ENCODE results near the gene TAS2R39. TPM values are rescaled to one million over a fixed set of nuclear protein-coding genes. Genes with fewer than 3 reads are reported as not detected.

The TAS2R39 gene
- total and polyA plus RNA-seq, 2 experiments from 2014 or later: 0.21 TPM; not detected in 1

DNA sequence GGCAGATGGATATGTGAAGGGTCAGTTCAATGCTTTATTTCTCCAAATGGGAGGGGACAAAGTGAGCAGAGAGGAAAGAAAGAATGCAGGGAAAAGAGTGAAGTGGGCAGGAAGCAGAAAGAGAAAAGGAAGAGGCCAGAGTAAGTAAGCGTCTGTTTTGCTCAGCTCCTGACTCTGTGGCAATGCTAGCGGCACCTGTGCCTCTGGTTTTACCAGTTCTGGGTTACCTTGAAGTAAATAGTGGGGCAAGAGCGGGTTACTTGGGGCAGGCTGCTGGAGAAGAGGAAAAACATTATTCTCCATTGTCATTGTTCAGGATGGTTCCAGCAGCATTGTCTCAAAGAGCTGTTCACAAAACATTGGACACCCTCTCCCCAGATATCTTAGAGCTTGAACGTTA lies 40.6 kb downstream of the TAS2R39 start:
- Mint-ChIP-seq H3K9me3 (no peaks in the 10 kb centered on the region), H3K27ac (no peak overlapping the region), H3K4me3 (no peak overlapping the region), H3K4me1 (peaks cover 2% of the 10 kb centered on the region; the same call in 2 of the 3 replicates), H3K36me3 (ENCODE audit: low read depth) (no peaks in the 10 kb centered on the region), H3K27me3 (ENCODE audit: insufficient read depth, low read depth, poor library complexity) (no peaks in the 10 kb centered on the region)
- TF ChIP-seq POLR2AphosphoS5 (IDR thresholded peaks at IDR 0.05; ENCODE audit: low read depth): no peak
- no peak for TF ChIP-seq ZNF114 (CRISPR knock-in tag; IDR thresholded peaks at IDR 0.05)
- TF ChIP-seq JUNB (IDR thresholded peaks at IDR 0.05; ENCODE audit: unreplicated experiment): no peak
- TF ChIP-seq STAT1 (IDR thresholded peaks at IDR 0.05; ENCODE audit: unreplicated experiment): no peak
- TF ChIP-seq EZH2 (IDR thresholded peaks at IDR 0.05; ENCODE audit: low read depth, unreplicated experiment): no peak
- TF ChIP-seq, protein P1, sequence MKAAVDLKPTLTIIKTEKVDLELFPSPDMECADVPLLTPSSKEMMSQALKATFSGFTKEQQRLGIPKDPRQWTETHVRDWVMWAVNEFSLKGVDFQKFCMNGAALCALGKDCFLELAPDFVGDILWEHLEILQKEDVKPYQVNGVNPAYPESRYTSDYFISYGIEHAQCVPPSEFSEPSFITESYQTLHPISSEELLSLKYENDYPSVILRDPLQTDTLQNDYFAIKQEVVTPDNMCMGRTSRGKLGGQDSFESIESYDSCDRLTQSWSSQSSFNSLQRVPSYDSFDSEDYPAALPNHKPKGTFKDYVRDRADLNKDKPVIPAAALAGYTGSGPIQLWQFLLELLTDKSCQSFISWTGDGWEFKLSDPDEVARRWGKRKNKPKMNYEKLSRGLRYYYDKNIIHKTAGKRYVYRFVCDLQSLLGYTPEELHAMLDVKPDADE (IDR thresholded peaks at IDR 0.05): no peak
- no peak for TF ChIP-seq ZNF331 (CRISPR knock-in tag; IDR thresholded peaks at IDR 0.05; ENCODE audit: low read depth)
- no peak for TF ChIP-seq ZNF462 (CRISPR knock-in tag; IDR thresholded peaks at IDR 0.05)
- TF ChIP-seq REST (IDR thresholded peaks at IDR 0.05; ENCODE audit: unreplicated experiment): no peak
- TF ChIP-seq CREB1 (CRISPR knock-in tag; IDR thresholded peaks at IDR 0.05; ENCODE audit: low read depth): no peak
- TF ChIP-seq CTCF (conservative IDR thresholded peaks at IDR 0.05; ENCODE audit: low read depth in 2 of 2): no peak
- no peak for TF ChIP-seq EZH2phosphoT487 (IDR thresholded peaks at IDR 0.05; ENCODE audit: unreplicated experiment)
- no peak for TF ChIP-seq NANOG (IDR thresholded peaks at IDR 0.05; ENCODE audit: borderline replicate concordance)
- Histone ChIP-seq H3K4me1 (ENCODE audit: insufficient read depth) (0 out of 2 replicates have a peak, but pooled peaks cover 2% of the 10 kb centered on the region), H3K36me3 (ENCODE audit: insufficient read depth) (no peaks in the 10 kb centered on the region), H3K4me2 (no peak overlapping the region), H3K27me3 (ENCODE audit: insufficient read depth) (no peaks in the 10 kb centered on the region), H2AFZ (no peak overlapping the region), H3K27ac (ENCODE audit: low read depth) (no peak overlapping the region), H4K20me1 (replicated peaks; ENCODE audit: insufficient read depth) (no peaks in the 10 kb centered on the region), H3K79me2 (replicated peaks; ENCODE audit: insufficient read depth) (no peaks in the 10 kb centered on the region), H3F3A (replicated peaks; ENCODE audit: low read depth) (no peaks in the 10 kb centered on the region), H3K9me2 (ENCODE audit: insufficient read depth) (no peaks in the 10 kb centered on the region), H3K4me3 (no peak overlapping the region)
- ATAC-seq (no peak), DNase-seq (ENCODE audit: low spot score) (no peak)

Data from GM23338 (cell line).